ENCODE data around the gene RMND1.
"Not testable (repeated sequence)": the region's sequence is repeated elsewhere in the genome, so short reads cannot be mapped to it uniquely, and the experiment has no call there.

The RMND1 gene

GRCh38 chr6:151451950-151452749, at the start of gene RMND1:
TSS of gene RMND1 (minus strand) at chr6:151452126. CDS start at chr6:151445811, 6,315 bp downstream.
- peak; percentile 96 for DNase-seq (ENCODE audit: low spot score)

DNA sequence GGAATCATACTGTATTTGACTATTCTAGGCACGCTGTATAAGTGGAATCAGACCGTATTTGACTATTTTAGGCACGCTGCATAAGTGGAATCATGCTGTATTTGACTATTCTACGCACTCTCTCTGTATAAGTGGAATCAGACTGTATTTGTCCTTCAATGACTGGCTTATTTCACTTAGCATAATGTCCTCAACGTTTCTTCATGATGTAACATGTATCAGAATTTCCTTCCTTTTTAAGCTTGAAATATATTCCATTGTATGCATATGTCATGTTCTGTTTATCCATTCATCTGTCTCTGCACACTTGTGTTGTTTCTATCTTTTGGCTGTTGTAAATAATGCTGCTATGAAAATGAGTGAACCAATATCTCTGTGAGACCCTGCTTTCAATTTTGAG, 47.6 kb upstream of the RMND1 start:
- DNase-seq (ENCODE audit: low spot score), result no peak

DNA sequence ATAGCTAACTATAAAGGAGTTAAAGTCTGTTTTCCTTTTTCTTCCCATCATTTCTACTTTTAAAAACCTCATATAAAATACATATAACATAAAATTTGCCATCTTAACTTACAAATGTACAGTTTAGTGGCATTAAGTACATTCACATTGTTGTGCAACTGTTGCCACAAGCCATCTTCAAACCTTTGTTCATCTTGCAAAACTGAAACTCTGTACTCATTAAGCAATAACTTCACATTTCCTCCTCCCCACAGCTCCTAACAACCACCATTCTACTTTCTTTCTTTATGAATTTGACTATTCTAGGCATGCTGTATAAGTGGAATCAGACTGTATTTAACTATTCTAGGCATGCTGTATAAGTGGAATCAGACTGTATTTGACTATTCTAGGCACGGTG, 46.4 kb upstream of the RMND1 start:
- DNase-seq (ENCODE audit: low spot score), result no peak

GRCh38 chr6:151497905-151498304, 46.0 kb upstream of the RMND1 start:
- DNase-seq (ENCODE audit: low spot score), result no peak

- no peak for DNase-seq (ENCODE audit: low spot score)
These were observed 43.5 kb upstream of the RMND1 start for GRCh38 chr6:151495380-151495779.

DNA sequence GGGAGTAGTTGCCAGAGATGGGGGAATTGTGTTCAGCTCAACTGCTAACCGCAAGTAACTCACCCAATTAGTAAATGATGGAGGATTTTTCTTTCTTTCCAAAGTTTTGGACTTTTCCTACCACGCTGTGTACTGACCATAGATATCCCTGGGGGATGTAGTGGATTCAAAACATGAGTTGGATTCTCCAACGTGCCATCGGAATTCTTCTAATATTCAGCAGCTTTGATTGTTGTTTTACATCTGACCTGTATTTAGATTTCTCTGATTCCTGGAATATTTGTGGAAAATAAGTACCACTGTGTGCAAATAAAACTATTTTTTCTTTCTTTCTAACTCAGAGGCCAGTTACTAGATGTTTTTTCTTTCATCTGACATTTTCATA, 43.0 kb upstream of the RMND1 start:
- DNase-seq (ENCODE audit: low spot score), result no peak

GRCh38 chr6:151494235-151494935, 42.5 kb upstream of the RMND1 start:
- peak; percentile 48 for DNase-seq (ENCODE audit: low spot score)

DNA sequence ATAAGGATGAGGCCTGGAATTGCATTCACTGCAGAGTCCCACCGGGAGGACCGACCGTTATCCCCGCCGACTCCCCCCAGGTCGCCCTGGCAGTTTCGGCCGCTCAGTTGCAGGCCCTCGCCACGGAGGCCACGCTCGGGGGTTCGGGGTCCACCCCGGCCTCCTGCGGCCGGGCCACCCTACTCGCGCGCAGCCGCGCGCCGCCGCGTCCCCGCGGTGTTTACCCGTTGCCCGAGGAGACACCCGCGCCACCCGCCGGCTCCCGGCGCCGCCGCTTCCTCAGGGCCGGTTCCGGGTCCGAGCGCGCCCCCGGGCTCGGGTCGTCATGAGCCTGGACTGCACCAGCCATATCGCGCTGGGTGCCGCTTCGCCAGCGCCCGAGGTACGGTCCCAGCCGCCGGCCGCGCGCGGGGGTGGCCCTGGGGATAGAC, 41.9 kb upstream of the RMND1 start, which contains the start of gene CCDC170:
TSS of gene CCDC170 (plus strand) at position 214 of the 431 bp plus-strand sequence. CDS start at position 326, 112 bp downstream.
- peak; percentile 78 for DNase-seq (ENCODE audit: low spot score)

DNA sequence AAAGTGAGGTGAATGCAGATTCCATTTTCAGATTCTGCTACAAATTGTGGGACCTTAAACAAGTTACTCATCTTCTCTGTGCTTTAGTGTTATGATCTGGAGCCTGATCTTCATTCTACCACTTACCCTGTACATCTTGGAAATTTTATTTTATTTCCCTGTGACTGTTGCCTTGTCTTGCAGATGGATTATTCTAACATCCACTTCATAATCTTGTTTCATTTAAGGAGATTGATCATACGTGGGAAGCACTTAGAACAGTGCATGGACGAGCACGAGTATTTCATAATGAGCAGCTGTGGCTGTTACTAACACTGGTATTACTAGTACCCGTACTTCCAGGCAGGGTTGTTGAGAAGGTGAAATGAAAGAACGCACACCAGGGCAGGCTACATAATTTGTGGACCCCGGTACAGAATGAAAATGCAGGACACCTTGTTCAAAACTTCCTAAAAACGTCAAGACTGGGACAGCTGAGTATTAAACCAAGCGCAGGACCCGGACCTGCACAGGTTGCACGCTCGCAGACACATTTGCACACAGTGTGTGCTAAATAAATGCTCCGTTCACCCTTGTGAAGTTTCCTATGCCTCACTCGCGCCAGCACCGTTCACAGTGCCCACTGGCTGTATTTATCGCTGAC, 41.4 kb upstream of the RMND1 start:
- DNase-seq (ENCODE audit: low spot score), result no peak

GRCh38 chr6:151490996-151491395, 39.1 kb upstream of the RMND1 start:
- DNase-seq (ENCODE audit: low spot score), result no peak

DNA sequence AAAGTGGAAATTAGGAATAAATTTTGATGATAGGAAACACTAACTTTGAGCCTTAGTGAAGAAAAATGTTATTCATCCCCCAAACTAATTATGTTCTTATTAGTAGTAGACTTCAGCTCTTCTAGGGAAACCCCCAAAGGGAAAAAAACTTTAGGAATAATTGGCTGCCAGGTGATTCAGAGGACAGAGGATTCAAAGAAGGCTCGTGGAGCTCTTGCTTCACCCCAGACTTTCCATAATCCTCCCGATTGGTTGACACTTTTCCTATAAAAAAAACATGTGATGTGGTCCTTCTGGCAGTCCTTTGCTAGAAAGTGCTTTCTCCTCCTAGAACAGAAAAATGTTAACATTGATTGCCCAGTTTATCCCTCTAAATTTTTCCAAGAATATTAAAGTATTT, 36.3 kb upstream of the RMND1 start:
- no peak for DNase-seq (ENCODE audit: low spot score)

DNA sequence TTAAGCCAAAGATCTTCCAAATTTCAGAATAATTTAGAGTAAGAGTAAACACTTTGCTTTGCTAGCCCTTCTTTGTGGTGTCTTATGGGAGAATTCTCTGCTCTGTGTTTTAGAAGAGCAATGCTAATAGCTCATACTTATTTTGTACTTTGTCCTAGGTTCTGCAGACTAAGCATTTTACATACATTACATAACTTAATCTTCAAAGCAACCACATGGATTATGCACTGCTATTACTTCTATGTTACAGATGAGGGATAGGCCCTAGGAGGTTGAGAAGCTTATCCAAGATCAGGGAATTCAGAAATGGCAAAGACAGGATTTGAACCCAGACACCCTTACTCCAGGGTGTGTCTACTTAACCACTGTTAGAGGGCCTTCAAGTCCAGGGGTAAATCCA, 32.1 kb upstream of the RMND1 start:
- DNase-seq (ENCODE audit: low spot score), result no peak

- DNase-seq (ENCODE audit: low spot score), result no peak
These were observed 30.4 kb upstream of the RMND1 start for GRCh38 chr6:151482290-151482689.

DNA sequence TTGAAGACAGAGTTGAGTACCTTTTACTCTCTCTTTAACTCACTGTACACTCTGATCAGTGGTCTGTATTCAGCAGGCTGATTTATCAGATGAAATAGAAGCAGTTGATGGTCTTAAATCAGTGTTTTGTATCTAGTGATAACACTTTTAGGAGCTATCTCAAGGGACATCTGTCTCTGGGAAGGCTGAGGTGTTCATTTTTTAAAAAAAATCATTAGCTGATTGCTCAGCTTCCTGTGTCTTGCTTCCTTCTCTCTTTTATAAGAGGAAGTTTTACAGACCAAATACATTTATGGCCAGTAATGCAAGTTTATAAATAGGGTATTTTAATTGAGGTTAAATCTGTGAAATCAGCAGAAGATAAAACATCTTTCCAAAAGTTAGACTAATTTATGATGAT, 29.9 kb upstream of the RMND1 start:
- DNase-seq (ENCODE audit: low spot score), result no peak

GRCh38 chr6:151478670-151479069, 26.7 kb upstream of the RMND1 start:
- DNase-seq (ENCODE audit: low spot score), result no peak

- DNase-seq (ENCODE audit: low spot score), result no peak
These were observed 25.8 kb upstream of the RMND1 start for GRCh38 chr6:151477726-151478125.

- DNase-seq (ENCODE audit: low spot score), result peak; percentile 53
These were observed 24.0 kb upstream of the RMND1 start for GRCh38 chr6:151475653-151476523.

GRCh38 chr6:151464702-151465101, 12.8 kb upstream of the RMND1 start:
- DNase-seq (ENCODE audit: low spot score), result no peak

GRCh38 chr6:151461673-151462072, 9.7 kb upstream of the RMND1 start:
- DNase-seq (ENCODE audit: low spot score), result no peak

DNA sequence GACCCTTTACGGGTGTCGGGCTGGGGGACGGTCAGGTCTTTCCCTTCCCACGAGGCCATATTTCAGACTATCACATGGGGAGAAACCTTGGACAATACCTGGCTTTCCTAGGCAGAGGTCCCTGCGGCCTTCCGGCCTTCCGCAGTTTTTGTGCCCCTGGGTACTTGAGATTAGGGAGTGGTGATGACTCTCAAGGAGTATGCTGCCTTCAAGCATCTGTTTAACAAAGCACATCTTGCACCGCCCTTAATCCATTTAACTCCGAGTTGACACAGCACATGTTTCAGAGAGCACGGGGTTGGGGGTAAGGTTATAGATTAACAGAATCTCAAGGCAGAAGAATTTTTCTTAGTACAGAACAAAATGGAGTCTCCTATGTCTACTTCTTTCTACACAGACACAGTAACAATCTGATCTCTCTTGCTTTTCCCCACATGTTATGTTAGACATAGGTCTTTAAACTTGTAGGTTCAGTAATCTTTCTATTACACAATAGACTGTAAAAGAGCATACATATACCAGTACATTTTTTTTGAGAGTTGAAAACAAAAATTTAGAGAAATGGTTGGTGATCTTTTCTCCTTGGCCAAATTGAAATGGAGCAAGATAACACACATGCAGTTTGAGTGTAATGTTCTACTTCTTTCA, 3.9 kb upstream of the RMND1 start:
- not testable (repeated sequence) for DNase-seq (ENCODE audit: low spot score)

GRCh38 chr6:151452750-151453427, 963 bp upstream of the RMND1 start:
- no peak for DNase-seq (ENCODE audit: low spot score)
